Liver (tissue), 9 donors: ENCODE data around the gene IER5. TPM values are rescaled to one million over a fixed set of nuclear protein-coding genes. Genes with fewer than 3 reads are reported as not detected.
A peak's percentile ranks its signal among the peaks of the same experiment; 100 is the strongest.

Experiments
- DNase-seq: peaks from one replicate; pipeline ENCODE4 v3.0.0-alpha.2; 2017; ENCODE audit warnings: low spot score
- H3K27ac ChIP-seq, 2 donors: one replicate each; pipeline ENCODE4 v1.7.0; 2013; ENCODE audit warnings: inconsistent platforms in 2 of 2, low read length in 2 of 2, control low read depth in 1 of 2, low read depth in 1 of 2, mild to moderate bottlenecking in 1 of 2
- H3K27me3 ChIP-seq, 4 donors: one replicate each; pipeline versions ENCODE4 v1.6.1 to v1.7.0; 2013; ENCODE audit warnings: low read length in 3 of 4, inconsistent platforms in 1 of 4, mild to moderate bottlenecking in 1 of 4, moderate library complexity in 1 of 4; ENCODE audit not compliant: control insufficient read depth in 4 of 4, insufficient read depth in 4 of 4
- H3K36me3 ChIP-seq, 4 donors: one replicate each; pipeline versions ENCODE4 v1.6.1 to v1.7.0; 2013; ENCODE audit warnings: low read length in 3 of 4, mild to moderate bottlenecking in 3 of 4, low read depth in 1 of 4, moderate library complexity in 1 of 4; ENCODE audit not compliant: control insufficient read depth in 4 of 4, insufficient read depth in 3 of 4
- H3K4me1 ChIP-seq, 4 donors: one replicate each; pipeline versions ENCODE4 v1.6.1 to v1.7.0; 2013; ENCODE audit warnings: low read length in 3 of 4, mild to moderate bottlenecking in 3 of 4, moderate library complexity in 1 of 4; ENCODE audit not compliant: control insufficient read depth in 4 of 4, insufficient read depth in 4 of 4
- H3K4me3 ChIP-seq, 3 donors: one replicate each; pipeline versions ENCODE4 v1.6.1 to v1.7.0; 2013; ENCODE audit warnings: low read length in 3 of 3, control low read depth in 1 of 3, low read depth in 1 of 3, mild to moderate bottlenecking in 1 of 3
- H3K9ac ChIP-seq, 2 donors: one replicate each; pipeline ENCODE4 v1.7.0; 2013; ENCODE audit warnings: low read length in 2 of 2, mild to moderate bottlenecking in 2 of 2, moderate library complexity in 2 of 2, control low read depth in 1 of 2, low read depth in 1 of 2
- H3K9me3 ChIP-seq, 4 donors: one replicate each; pipeline versions ENCODE4 v1.6.1 to v1.7.0; 2013; ENCODE audit warnings: low read length in 3 of 4; ENCODE audit not compliant: control insufficient read depth in 4 of 4
- EGR1 ChIP-seq, 2 donors: IDR thresholded peaks; 2 replicates each; pipeline ENCODE4 v1.6.1; 2016 to 2018; ENCODE audit warnings: antibody characterized with exemption in 2 of 2, low read depth in 2 of 2
- FOXA1 ChIP-seq: IDR thresholded peaks from 2 replicates; pipeline ENCODE4 v1.6.1; 2016; ENCODE audit warnings: antibody characterized with exemption
- FOXA2 ChIP-seq: IDR thresholded peaks from 2 replicates; pipeline ENCODE4 v1.6.1; 2016; ENCODE audit warnings: antibody characterized with exemption
- GABPA ChIP-seq, 2 donors: IDR thresholded peaks in 1 of 2; conservative IDR thresholded peaks in 1 of 2; 2 replicates each; pipeline ENCODE4 v1.6.1; 2016; ENCODE audit warnings: antibody characterized with exemption in 2 of 2, mild to moderate bottlenecking in 1 of 2, moderate library complexity in 1 of 2
- HNF4A ChIP-seq, 2 donors: conservative IDR thresholded peaks; 2 replicates each; pipeline ENCODE4 v1.6.1; 2016; ENCODE audit warnings: antibody characterized with exemption in 2 of 2, mild to moderate bottlenecking in 2 of 2
- HNF4G ChIP-seq: IDR thresholded peaks from 2 replicates; pipeline ENCODE4 v1.6.1; 2016; ENCODE audit warnings: antibody characterized with exemption
- JUND ChIP-seq, 2 donors: IDR thresholded peaks; 2 replicates each; pipeline ENCODE4 v1.6.1; 2016; ENCODE audit warnings: antibody characterized with exemption in 2 of 2
- NR2F2 ChIP-seq: IDR thresholded peaks from 2 replicates; pipeline ENCODE4 v1.6.1; 2016; ENCODE audit warnings: antibody characterized with exemption
- RAD21 ChIP-seq, 2 donors: IDR thresholded peaks; 2 replicates each; pipeline ENCODE4 v1.6.1; 2016; ENCODE audit warnings: antibody characterized with exemption in 2 of 2, mild to moderate bottlenecking in 2 of 2
- RXRA ChIP-seq, 2 donors: IDR thresholded peaks; 2 replicates each; pipeline ENCODE4 v1.6.1; 2017 to 2018; ENCODE audit warnings: antibody characterized with exemption in 2 of 2, mild to moderate bottlenecking in 1 of 2
- SP1 ChIP-seq: IDR thresholded peaks from 2 replicates; pipeline ENCODE4 v1.6.1; 2018; ENCODE audit warnings: antibody characterized with exemption, mild to moderate bottlenecking
- TAF1 ChIP-seq: conservative IDR thresholded peaks from 2 replicates; pipeline ENCODE4 v1.6.1; 2016; ENCODE audit warnings: antibody characterized with exemption, mild to moderate bottlenecking
- YY1 ChIP-seq: IDR thresholded peaks from 2 replicates; pipeline ENCODE4 v1.6.1; 2016; ENCODE audit warnings: antibody characterized with exemption, mild to moderate bottlenecking
- ZBTB33 ChIP-seq: IDR thresholded peaks from 2 replicates; pipeline ENCODE4 v1.6.1; 2016; ENCODE audit warnings: antibody characterized with exemption
- WGBS: extraction: QIAGEN DNeasy Blood & Tissue Kit; methylation state at CpG from one replicate; pipeline ENCODE4 v1.1.7; 2013; 5-methylcytosine and 5-hydroxymethylcytosine counted together
- polyA plus RNA-seq, 2 donors: library from polyadenylated mRNA; stranded (reverse) in 1 of 2; unstranded in 1 of 2; fragments of 200-250 nt in 1 of 2; fragments of >200 nt in 1 of 2; fragmentation: Nextera tagmentation in 1 of 2; extraction: Ambion mirVana in 1 of 2; gene quantifications; one replicate each; pipeline versions ENCODE4 v1.2.1 to v1.2.3, GENCODE V29; 2013 to 2015
- total RNA-seq, 2 donors: library from RNA; depleted of rRNA; stranded (reverse); fragments of >200 nt; gene quantifications; one replicate each; pipeline ENCODE4 v1.2.3, GENCODE V29; 2014
- TF ChIP-seq, protein P1 (sequence below): IDR thresholded peaks from 2 replicates; pipeline ENCODE4 v1.6.1; 2016; ENCODE audit warnings: antibody characterized with exemption, mild to moderate bottlenecking
- TF ChIP-seq, protein P2 (sequence below): fragments of 150-350 bp; IDR thresholded peaks from 2 replicates; pipeline ENCODE4 v1.5.1; 2017; ENCODE audit warnings: improper control_type of control experiment, low read depth, low read length; ENCODE audit not compliant: missing input control
- TF ChIP-seq, protein P3 (sequence below): IDR thresholded peaks from 2 replicates; pipeline ENCODE4 v1.6.1; 2016; ENCODE audit warnings: antibody characterized with exemption
- TF ChIP-seq, protein P4 (sequence below): IDR thresholded peaks from 2 replicates; pipeline ENCODE4 v1.6.1; 2016; ENCODE audit warnings: antibody characterized with exemption
- donor health status: healthy.
- donor health status: healthy.
- donor health status: healthy.
- donor health status: healthy.
- donor health status: healthy.

IER5 gene
- total and polyA plus RNA-seq, 4 donors = 0.56 to 8.4 (median 2.4) TPM

DNA sequence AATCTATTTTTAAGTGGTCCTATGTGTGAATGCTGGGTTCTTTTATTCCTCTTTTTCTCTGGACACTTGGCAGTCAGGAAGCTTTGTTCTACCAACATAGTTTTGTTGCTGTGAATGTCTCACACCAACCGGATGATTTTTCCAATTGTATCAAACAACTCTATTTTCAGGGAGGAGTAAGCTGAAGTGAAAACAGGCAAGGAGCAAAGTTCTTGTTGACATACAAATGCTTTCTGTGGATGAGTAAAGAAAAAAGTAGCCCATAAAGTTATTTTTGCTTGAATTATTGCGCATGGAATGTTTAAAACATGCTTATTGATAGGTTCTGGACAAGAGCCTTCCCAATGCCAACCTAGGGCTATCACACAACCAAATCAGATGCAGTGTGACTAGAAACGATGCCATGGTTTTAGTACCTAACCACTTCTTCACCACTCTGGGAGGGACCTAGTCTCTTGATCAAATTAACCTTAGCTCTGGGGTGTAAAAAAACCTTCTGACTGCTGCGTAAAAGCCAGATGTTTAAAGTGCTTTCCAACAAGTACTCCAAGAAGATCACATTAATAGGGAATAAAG lies 4.5 kb downstream of the IER5 start:
- 36% methylated on average over 4 of the region's 4 CpGs for WGBS

More for the DNA sequence above, 4.5 kb downstream of the IER5 start:
- peak overlapping the region; percentile 52 to 74 for H3K27ac ChIP-seq
- H3K27me3 ChIP-seq = no peaks in the 10 kb centered on the region
- no peaks in the 10 kb centered on the region for H3K36me3 ChIP-seq
- H3K9me3 ChIP-seq = no peaks in the 10 kb centered on the region
- peak overlapping the region in 1 of 2 donors; percentile 11 for H3K9ac ChIP-seq
- DNase-seq = no peak
- peaks cover 0 to 31% (median 14%) of the 10 kb centered on the region in 4 donors for H3K4me1 ChIP-seq
- H3K4me3 ChIP-seq = no peak overlapping the region
- TF ChIP-seq RAD21 (IDR thresholded peaks at IDR 0.05) (peak; percentile 20 to 28), ZBTB33 (peak; percentile 24), TAF1 (peak; percentile 41), YY1 (peak; percentile 42), NR2F2 (no peak), JUND (IDR thresholded peaks at IDR 0.05) (peak in 1 of 2 donors; percentile 18), SP1 (peak; percentile 93), HNF4A (conservative IDR thresholded peaks at IDR 0.05) (peak; percentile 89 to 90), HNF4G (peak; percentile 62), GABPA (IDR thresholded peaks at IDR 0.05 in 1 of 2, conservative IDR thresholded peaks at IDR 0.05 in 1 of 2) (no peak), EGR1 (IDR thresholded peaks at IDR 0.05; ENCODE audit: low read depth in 2 of 2) (peak in 1 of 2 donors; percentile 12), FOXA1 (peak; percentile 83), FOXA2 (peak; percentile 91), RXRA (IDR thresholded peaks at IDR 0.05) (peak in 1 of 2 donors; percentile 41)
- TF ChIP-seq, protein P1, sequence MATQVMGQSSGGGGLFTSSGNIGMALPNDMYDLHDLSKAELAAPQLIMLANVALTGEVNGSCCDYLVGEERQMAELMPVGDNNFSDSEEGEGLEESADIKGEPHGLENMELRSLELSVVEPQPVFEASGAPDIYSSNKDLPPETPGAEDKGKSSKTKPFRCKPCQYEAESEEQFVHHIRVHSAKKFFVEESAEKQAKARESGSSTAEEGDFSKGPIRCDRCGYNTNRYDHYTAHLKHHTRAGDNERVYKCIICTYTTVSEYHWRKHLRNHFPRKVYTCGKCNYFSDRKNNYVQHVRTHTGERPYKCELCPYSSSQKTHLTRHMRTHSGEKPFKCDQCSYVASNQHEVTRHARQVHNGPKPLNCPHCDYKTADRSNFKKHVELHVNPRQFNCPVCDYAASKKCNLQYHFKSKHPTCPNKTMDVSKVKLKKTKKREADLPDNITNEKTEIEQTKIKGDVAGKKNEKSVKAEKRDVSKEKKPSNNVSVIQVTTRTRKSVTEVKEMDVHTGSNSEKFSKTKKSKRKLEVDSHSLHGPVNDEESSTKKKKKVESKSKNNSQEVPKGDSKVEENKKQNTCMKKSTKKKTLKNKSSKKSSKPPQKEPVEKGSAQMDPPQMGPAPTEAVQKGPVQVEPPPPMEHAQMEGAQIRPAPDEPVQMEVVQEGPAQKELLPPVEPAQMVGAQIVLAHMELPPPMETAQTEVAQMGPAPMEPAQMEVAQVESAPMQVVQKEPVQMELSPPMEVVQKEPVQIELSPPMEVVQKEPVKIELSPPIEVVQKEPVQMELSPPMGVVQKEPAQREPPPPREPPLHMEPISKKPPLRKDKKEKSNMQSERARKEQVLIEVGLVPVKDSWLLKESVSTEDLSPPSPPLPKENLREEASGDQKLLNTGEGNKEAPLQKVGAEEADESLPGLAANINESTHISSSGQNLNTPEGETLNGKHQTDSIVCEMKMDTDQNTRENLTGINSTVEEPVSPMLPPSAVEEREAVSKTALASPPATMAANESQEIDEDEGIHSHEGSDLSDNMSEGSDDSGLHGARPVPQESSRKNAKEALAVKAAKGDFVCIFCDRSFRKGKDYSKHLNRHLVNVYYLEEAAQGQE = peak; percentile 47
- TF ChIP-seq, protein P2, sequence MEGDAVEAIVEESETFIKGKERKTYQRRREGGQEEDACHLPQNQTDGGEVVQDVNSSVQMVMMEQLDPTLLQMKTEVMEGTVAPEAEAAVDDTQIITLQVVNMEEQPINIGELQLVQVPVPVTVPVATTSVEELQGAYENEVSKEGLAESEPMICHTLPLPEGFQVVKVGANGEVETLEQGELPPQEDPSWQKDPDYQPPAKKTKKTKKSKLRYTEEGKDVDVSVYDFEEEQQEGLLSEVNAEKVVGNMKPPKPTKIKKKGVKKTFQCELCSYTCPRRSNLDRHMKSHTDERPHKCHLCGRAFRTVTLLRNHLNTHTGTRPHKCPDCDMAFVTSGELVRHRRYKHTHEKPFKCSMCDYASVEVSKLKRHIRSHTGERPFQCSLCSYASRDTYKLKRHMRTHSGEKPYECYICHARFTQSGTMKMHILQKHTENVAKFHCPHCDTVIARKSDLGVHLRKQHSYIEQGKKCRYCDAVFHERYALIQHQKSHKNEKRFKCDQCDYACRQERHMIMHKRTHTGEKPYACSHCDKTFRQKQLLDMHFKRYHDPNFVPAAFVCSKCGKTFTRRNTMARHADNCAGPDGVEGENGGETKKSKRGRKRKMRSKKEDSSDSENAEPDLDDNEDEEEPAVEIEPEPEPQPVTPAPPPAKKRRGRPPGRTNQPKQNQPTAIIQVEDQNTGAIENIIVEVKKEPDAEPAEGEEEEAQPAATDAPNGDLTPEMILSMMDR = no peak
- TF ChIP-seq, protein P3, sequence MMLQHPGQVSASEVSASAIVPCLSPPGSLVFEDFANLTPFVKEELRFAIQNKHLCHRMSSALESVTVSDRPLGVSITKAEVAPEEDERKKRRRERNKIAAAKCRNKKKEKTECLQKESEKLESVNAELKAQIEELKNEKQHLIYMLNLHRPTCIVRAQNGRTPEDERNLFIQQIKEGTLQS = no peak
- TF ChIP-seq, protein P4, sequence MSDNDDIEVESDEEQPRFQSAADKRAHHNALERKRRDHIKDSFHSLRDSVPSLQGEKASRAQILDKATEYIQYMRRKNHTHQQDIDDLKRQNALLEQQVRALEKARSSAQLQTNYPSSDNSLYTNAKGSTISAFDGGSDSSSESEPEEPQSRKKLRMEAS = no peak
